OCI-LY7 (cell line): ENCODE data around the gene STKLD1.

Experiments used
- EZH2phosphoT487 ChIP-seq: fragments of 200-600 bp; sonication (generic); IDR thresholded peaks from 2 replicates; pipeline ENCODE4 v1.6.1; 2018; ENCODE audit warnings: low read depth, borderline replicate concordance, mild to moderate bottlenecking, mixed run types, antibody characterized with exemption, low read length, moderate library complexity, mixed read lengths
- TF ChIP-seq, protein P1 (sequence below): fragments of 200-600 bp; sonication (generic); conservative IDR thresholded peaks from 2 replicates; pipeline ENCODE4 v1.5.1; 2014; ENCODE audit warnings: mild to moderate bottlenecking, antibody characterized with exemption, low read length, moderate library complexity, mixed read lengths

- TF ChIP-seq, protein P1, sequence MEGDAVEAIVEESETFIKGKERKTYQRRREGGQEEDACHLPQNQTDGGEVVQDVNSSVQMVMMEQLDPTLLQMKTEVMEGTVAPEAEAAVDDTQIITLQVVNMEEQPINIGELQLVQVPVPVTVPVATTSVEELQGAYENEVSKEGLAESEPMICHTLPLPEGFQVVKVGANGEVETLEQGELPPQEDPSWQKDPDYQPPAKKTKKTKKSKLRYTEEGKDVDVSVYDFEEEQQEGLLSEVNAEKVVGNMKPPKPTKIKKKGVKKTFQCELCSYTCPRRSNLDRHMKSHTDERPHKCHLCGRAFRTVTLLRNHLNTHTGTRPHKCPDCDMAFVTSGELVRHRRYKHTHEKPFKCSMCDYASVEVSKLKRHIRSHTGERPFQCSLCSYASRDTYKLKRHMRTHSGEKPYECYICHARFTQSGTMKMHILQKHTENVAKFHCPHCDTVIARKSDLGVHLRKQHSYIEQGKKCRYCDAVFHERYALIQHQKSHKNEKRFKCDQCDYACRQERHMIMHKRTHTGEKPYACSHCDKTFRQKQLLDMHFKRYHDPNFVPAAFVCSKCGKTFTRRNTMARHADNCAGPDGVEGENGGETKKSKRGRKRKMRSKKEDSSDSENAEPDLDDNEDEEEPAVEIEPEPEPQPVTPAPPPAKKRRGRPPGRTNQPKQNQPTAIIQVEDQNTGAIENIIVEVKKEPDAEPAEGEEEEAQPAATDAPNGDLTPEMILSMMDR, result peak; percentile 41
- no peak for TF ChIP-seq EZH2phosphoT487
Measured at GRCh38 chr9:133356391-133357091, 19.6 kb upstream of the STKLD1 start, which contains the start of the genes SURF1 and SURF2.
